HG03039 (cell line): ENCODE measurements around the gene FERMT3.
"Not testable (repeated sequence)": the region's sequence is repeated elsewhere in the genome, so short reads cannot be mapped to it uniquely, and the experiment has no call there.

Experiments
- ATAC-seq: cut with Tn5 transposase; IDR thresholded peaks from one replicate; pipeline ENCODE4 v1.9.1; 2021; ENCODE audit warnings: mild to moderate bottlenecking, moderate library complexity; ENCODE audit not compliant: unreplicated experiment

The FERMT3 gene

GRCh38 chr11:64206457-64207255 lies at the start of gene FERMT3:
Gene FERMT3 (plus strand): TSS chr11:64206721. CDS start chr11:64207365, 644 bp downstream.
- no peak for ATAC-seq

- no peak for ATAC-seq
These were observed 48.7 kb upstream of the FERMT3 start for GRCh38 chr11:64157631-64158394.

GRCh38 chr11:64161037-64161436 lies 45.5 kb upstream of the FERMT3 start:
- no peak for ATAC-seq

DNA sequence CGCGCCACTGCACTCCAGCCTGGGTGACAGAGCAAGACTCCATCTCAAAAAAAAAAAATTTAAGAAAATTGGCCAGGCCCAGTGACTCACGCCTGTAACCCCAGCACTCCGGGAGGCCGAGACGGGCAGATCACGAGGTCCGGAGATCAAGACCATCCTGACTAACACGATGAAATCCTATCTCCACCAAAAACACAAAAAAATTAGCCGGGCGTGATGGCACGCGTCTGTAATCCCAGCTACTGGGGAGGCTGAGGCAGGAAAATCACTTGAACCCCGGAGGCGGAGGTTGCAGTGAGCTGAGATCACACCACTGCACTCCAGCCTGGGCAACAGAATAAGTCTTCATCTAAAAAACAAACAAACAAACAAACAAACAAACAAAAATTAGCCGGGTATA lies 43.8 kb upstream of the FERMT3 start:
- not testable (repeated sequence) for ATAC-seq

- ATAC-seq = no peak
These were observed 42.6 kb upstream of the FERMT3 start for GRCh38 chr11:64163951-64164350.

DNA sequence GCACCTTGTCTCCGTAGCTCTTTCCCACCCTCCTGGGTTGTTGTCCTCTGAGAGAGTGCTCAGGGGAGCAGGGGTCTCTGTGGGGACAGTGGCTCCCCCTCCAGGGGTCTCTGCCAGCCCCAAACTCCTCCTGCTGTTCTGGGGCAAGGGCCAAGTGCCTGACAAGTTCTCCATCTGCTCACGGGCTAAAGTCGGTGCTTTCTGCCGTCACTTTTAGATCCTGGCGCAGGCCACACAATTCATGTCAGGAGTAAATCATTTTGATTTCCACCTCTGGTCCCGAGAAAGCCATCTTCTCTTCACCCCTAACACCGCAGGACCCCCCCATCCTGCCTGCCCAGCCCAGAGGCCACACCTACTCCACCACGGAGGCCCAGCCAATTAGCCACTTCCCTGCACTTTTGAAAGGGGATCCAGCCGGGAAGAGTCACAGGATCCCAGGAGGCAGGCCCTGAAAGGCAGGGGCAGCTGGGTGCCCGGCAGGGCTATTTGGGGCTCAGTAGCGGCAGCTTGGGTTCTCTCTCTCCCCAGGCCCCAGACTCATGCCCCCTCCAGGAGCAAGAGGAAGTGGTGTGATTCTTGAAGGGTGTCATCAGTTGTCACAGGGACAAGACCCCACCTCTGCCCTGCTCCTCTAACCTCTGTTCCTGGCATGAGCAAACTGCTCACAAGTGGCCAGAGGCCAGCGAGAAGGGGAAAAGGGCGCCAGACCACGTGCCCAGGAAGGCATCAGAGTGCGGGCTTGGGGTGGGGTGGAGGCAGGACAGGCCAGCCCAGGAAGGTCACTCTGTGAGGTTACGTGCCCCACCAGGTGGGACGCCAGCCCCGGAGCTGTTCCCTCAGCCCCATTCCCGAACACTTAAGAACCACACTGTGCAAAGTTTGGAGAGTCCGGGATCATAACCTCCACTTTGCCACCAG lies 41.9 kb upstream of the FERMT3 start:
- ATAC-seq = no peak

GRCh38 chr11:64165481-64165841 lies 41.1 kb upstream of the FERMT3 start:
- no peak for ATAC-seq

DNA sequence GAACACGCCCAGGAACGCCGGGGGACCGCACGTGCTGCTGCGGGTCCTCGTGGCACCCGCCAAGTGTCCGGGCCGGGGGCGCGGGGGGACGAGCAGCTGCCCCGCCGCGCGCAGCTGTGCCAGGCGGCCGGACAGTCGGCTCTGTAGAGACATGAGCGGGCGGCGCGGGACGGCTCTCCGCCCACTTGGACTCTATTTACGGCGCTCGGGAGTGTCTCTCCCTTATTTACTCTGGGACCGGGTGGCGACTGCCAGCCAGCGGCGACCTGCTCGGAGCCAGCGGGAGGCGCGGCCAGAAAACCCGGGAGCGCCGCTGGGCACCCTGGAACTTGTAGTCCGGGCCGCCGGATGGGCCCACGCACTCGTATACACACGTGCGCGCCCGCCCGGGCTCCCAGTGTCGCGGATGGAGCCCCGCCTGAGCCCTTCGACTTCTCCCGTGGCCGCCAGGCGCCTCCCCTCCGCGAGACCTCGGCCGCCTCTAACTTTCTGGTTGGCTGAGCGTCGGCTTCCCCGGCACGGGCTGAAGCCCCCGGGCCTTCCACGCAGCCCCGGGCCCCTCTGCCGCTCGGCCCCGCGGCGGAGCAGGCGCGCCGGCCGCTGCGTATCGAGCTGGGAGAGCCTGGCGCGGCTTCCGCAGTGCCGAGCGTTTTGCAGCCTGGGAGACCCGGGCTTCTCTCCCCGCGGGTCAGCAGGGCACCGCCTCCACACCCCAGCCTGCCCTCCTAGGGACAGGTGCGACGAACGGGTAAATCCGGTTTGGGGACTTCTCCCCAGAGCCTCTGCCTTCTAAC lies 40.5 kb upstream of the FERMT3 start, which contains the start of gene MACROD1:
TSS of gene MACROD1 (minus strand) at position 272 of the 794 bp plus-strand sequence. CDS start at position 153, 119 bp downstream.
- ATAC-seq = no peak

DNA sequence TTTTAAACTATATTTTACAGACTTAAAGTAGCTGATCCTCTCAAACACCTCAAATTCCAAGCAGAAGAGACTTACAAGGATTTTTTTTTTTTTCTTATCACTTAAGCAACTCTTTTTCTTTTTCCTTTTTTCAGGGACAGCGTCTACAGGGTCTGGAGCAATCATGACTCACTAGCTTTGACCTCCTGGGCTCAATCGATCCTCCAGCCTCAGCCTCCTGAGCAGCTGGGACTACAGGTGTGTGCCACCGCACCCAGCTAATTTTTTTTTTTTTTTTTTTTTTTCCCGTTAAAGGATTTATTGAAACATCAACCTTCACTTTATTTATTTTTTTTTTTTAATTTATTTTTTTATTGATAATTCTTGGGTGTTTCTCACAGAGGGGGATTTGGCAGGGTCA lies 36.1 kb upstream of the FERMT3 start:
- ATAC-seq = no peak

DNA sequence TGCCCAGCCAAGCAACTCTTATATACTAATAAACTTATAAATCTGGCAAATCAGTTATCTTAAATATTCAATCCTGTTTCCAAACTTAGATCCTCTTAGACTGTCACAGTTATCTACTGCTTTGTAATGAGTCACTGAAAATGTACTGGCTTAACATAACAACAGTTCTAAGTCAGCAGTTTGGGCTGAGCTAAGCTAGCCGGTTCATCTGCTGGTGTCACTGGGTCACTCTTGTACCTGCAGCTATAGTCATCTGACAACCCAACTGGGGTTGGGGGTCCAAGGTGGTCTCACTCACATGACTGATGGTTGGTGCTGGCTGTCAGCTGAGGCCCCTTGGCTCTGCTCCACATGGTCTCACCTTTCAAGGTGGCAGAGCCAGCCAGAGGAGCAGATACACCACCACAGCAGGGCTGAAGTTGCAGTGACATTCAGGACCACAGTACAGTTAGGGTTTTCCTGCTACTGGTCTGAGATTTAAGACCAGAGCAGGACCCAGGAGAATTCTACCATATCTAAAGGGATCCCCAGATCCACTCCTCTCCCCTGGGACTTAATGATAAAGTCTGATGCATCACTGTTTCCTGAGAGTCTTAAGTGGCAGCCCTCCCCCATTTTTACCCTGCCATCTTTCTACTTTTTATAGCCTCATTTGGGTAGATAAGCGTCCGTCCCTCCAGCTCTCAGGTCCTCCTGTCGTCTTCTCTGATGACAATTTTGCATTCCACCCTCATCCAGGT lies 32.7 kb upstream of the FERMT3 start:
- no peak for ATAC-seq

GRCh38 chr11:64176751-64177150 lies 29.8 kb upstream of the FERMT3 start:
- no peak for ATAC-seq

DNA sequence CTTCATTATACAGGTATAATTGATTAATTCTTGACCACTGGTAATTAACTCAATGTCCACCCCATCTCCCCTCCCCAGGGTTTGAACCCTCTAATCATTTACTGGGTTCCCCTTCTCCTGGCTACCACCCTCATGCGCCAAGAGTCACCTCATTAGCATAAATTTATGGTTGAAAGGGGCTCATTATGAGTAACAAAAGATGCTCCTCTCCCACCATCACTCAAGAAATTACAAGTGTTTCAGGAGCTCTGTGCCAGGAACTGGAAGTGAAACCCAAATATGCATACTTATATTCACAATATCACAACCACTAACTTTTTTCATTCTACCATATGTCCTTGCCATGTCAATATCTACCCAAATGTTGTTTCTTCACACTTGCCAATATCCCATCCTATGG lies 28.3 kb upstream of the FERMT3 start:
- no peak for ATAC-seq

DNA sequence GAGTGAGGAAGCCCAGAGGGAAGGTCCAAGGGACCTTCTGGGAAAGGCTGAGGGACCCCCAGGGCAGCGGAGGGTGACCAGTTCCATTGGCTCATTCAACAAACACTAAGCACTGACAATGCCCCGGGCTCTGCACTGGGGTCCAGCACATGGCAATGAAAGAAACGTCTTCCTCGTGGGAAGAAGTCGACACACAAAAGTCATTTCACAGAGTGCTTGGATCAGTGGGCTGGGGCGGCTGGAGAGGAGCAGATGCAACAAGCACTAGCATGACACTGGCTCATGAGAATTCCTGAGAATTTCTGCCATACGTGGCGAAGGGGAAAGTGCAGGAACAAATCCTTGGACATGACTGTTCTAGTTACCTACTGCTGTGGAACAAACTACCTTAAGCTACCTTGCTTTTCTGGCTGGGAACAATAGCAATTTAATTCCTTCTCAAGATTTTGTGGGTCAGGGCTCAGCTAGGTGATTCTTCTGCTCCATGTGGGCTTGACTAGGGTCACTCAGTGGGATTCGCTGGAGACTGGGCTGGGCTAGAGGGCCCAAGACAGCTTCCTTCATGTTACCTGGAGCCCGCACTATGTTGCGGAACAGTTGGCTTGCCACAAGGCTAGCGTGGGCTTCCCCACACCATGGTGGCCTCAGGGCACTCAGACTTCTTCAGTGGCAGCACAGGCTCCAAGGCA lies 27.4 kb upstream of the FERMT3 start:
- ATAC-seq = no peak

GRCh38 chr11:64180891-64181290 lies 25.6 kb upstream of the FERMT3 start:
- ATAC-seq = no peak

DNA sequence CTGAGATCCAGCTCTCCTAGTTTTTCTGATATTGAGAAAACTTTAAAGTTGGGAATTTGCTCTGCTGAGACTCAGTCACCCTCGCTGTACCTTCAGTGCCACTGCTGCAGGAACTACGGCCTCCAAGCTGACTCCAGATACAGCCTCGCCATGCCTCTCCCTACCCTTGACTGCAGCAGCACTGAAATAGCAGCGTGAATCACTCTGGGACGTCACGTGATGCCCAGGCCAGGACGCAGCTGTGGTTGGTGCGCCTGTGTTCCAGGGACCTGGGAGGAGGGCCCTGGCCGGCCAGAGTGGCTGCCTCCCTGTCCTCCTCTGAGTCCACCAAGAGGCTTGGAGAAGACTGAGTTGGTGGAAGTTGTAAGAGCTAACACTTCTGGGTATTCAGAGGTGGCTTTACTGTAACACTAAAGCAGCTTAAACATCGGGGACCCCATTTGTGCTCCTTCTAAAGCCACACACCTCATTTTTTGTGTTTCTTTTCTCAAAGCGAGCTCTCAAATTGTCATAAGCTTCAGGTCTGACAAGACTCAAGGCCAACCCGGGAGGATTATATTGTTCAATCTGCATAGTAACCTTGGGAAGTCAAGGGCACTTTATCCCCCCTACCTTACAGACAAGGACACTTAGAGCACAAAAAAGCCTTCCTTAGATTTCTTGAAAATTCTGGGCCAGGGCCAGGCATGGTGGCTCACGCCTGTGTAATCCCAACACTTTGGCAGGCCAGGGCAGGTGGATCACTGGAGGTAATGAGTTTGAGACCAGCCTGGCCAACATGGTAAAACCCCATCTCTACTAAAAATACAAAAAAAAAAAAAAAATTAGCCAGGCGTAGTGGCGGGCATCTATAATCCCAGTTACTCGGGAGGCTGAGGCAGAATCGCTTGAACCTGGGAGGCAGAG lies 24.8 kb upstream of the FERMT3 start:
- no peak for ATAC-seq

- no peak for ATAC-seq
These were observed 22.6 kb upstream of the FERMT3 start for GRCh38 chr11:64183890-64184289.

- ATAC-seq = peak; percentile 16
These were observed 21.3 kb upstream of the FERMT3 start for GRCh38 chr11:64185175-64185692.
